Tibial nerve (tissue), 4 donors: ENCODE measurements around the gene PTGDR2.

Source experiments
- CTCF ChIP-seq, 5 experiments: fragments of 200-600 bp in 3 of 5; fragments of 450-650 bp in 2 of 5; sonication (generic) in 3 of 5; IDR thresholded peaks; one replicate each; pipeline ENCODE4 v1.5.1; 2016 to 2019; ENCODE audit warnings: antibody characterized with exemption in 5 of 5, mild to moderate bottlenecking in 3 of 5, moderate library complexity in 2 of 5
- EP300 ChIP-seq, 2 donors: sonication (generic); formaldehyde crosslinking; IDR thresholded peaks; one replicate each; pipeline ENCODE4 v1.6.1; 2017; ENCODE audit warnings: antibody characterized with exemption in 2 of 2, mild to moderate bottlenecking in 1 of 2
- POLR2A ChIP-seq, 2 donors: fragments of 450-650 bp; IDR thresholded peaks; one replicate each; pipeline ENCODE4 v1.6.1; 2017; ENCODE audit warnings: antibody characterized with exemption in 2 of 2, mild to moderate bottlenecking in 2 of 2, moderate library complexity in 2 of 2

DNA sequence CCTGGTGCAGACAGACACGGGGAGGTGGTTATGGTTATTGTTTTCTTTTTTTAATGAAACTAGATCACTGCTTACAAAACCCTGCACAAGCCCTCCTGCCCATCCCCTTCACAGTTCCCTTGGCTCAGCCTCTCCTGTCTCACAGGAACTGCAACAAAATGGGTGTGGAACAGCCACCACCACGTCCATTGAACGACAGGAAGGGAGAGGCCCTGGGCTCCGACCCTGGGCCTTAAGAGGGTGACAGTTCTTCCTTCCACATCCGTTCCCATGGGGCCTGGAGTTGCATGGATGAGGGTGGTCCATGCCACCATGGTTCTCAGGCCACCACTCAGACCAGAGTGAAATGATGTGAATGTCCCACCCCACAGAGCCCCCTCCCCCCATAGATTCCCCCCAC lies 34.9 kb upstream of the PTGDR2 start:
- TF ChIP-seq CTCF (IDR thresholded peaks at IDR 0.05) (no peak), POLR2A (IDR thresholded peaks at IDR 0.05) (no peak), EP300 (IDR thresholded peaks at IDR 0.05) (no peak)
